Smooth muscle cell (in vitro differentiated cells): ENCODE results near the gene GSG1L. TPM values are rescaled to one million over a fixed set of nuclear protein-coding genes. Genes with fewer than 3 reads are reported as not detected.

Source experiments
- DNase-seq: peaks from one replicate; lab custom pipeline; 2025; ENCODE audit not compliant: unreplicated experiment; lab: John Stamatoyannopoulos, UW
- H2AFZ ChIP-seq: fragments of 200-600 bp; sonication (generic); 2 replicates; pipeline ENCODE4 v1.6.0; 2016; ENCODE audit warnings: antibody characterized with exemption, low read depth, mild to moderate bottlenecking
- H3F3A ChIP-seq: fragments of 200-600 bp; sonication (generic); 2 replicates; pipeline ENCODE4 v1.6.0; 2017; ENCODE audit warnings: antibody characterized with exemption, low read depth
- H3K27ac ChIP-seq: fragments of 200-600 bp; sonication (generic); 2 replicates; pipeline ENCODE4 v1.5.1; 2016; ENCODE audit warnings: low read depth, mild to moderate bottlenecking
- H3K27me3 ChIP-seq: fragments of 200-600 bp; sonication (generic); 2 replicates; pipeline ENCODE4 v1.6.1; 2016; ENCODE audit warnings: low read depth, mild to moderate bottlenecking
- H3K36me3 ChIP-seq: fragments of 200-600 bp; sonication (generic); 2 replicates; pipeline ENCODE4 v1.5.1; 2016; ENCODE audit warnings: low read depth
- H3K4me1 ChIP-seq: fragments of 200-600 bp; sonication (generic); 2 replicates; pipeline ENCODE4 v1.5.1; 2016; ENCODE audit warnings: low read depth
- H3K4me2 ChIP-seq: fragments of 200-600 bp; sonication (generic); 2 replicates; pipeline ENCODE4 v1.6.0; 2016; ENCODE audit warnings: mild to moderate bottlenecking
- H3K4me3 ChIP-seq: fragments of 200-600 bp; sonication (generic); 2 replicates; pipeline ENCODE4 v1.5.1; 2016; ENCODE audit warnings: mild to moderate bottlenecking
- H3K79me2 ChIP-seq: fragments of 200-600 bp; sonication (generic); 2 replicates; pipeline ENCODE4 v1.6.0; 2016; ENCODE audit warnings: low read depth, mild to moderate bottlenecking
- H3K9ac ChIP-seq: fragments of 200-600 bp; sonication (generic); 2 replicates; pipeline ENCODE4 v1.6.0; 2016; ENCODE audit warnings: low read depth
- H3K9me3 ChIP-seq: fragments of 200-600 bp; sonication (generic); replicated peaks from 2 replicates; pipeline ENCODE4 v1.5.1; 2016; ENCODE audit warnings: low read depth
- H4K20me1 ChIP-seq: fragments of 200-600 bp; sonication (generic); 2 replicates; pipeline ENCODE4 v1.6.0; 2016; ENCODE audit warnings: low read depth
- WGBS: methylation state at CpG from one replicate; pipeline ENCODE4 v1.1.7; 2016; ENCODE audit warnings: low lambda C conversion rate; 5-methylcytosine and 5-hydroxymethylcytosine counted together
- polyA plus RNA-seq: library from polyadenylated mRNA; unstranded; fragments of >200 nt; fragmentation: Nextera tagmentation; extraction: Ambion mirVana; gene quantifications from 2 replicates; pipeline ENCODE4 v1.2.1, GENCODE V29; 2016
- total RNA-seq: library from RNA; depleted of rRNA; stranded (reverse); fragments of >200 nt; gene quantifications from 2 replicates; pipeline ENCODE4 v1.2.3, GENCODE V29; 2014
- TF ChIP-seq, protein P1 (sequence below): fragments of 200-600 bp; sonication (generic); IDR thresholded peaks from 2 replicates; pipeline ENCODE4 v1.5.1; 2017; ENCODE audit warnings: borderline replicate concordance, mild to moderate bottlenecking, antibody characterized with exemption; ENCODE audit not compliant: insufficient read depth, poor library complexity, severe bottlenecking

The GSG1L gene
- total and polyA plus RNA-seq, 2 experiments from 2014 or later: 0.31 TPM; not detected in 1

GRCh38 chr16:28069971-28070794 lies 6.7 kb upstream of the GSG1L start:
- Histone ChIP-seq H2AFZ (no peak overlapping the region), H3K9me3 (no peaks in the 10 kb centered on the region), H3K36me3 (no peaks in the 10 kb centered on the region), H3K9ac (no peak overlapping the region), H3K4me1 (no peaks in the 10 kb centered on the region), H3K79me2 (no peaks in the 10 kb centered on the region), H3K27ac (no peak overlapping the region), H3K27me3 (peaks cover 20% of the 10 kb centered on the region), H3F3A (no peaks in the 10 kb centered on the region), H4K20me1 (no peaks in the 10 kb centered on the region), H3K4me3 (no peak overlapping the region), H3K4me2 (no peak overlapping the region)
- 77% methylated on average over 31 of the region's 31 CpGs for WGBS
- DNase-seq: no peak
- TF ChIP-seq, protein P1, sequence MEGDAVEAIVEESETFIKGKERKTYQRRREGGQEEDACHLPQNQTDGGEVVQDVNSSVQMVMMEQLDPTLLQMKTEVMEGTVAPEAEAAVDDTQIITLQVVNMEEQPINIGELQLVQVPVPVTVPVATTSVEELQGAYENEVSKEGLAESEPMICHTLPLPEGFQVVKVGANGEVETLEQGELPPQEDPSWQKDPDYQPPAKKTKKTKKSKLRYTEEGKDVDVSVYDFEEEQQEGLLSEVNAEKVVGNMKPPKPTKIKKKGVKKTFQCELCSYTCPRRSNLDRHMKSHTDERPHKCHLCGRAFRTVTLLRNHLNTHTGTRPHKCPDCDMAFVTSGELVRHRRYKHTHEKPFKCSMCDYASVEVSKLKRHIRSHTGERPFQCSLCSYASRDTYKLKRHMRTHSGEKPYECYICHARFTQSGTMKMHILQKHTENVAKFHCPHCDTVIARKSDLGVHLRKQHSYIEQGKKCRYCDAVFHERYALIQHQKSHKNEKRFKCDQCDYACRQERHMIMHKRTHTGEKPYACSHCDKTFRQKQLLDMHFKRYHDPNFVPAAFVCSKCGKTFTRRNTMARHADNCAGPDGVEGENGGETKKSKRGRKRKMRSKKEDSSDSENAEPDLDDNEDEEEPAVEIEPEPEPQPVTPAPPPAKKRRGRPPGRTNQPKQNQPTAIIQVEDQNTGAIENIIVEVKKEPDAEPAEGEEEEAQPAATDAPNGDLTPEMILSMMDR: no peak

DNA sequence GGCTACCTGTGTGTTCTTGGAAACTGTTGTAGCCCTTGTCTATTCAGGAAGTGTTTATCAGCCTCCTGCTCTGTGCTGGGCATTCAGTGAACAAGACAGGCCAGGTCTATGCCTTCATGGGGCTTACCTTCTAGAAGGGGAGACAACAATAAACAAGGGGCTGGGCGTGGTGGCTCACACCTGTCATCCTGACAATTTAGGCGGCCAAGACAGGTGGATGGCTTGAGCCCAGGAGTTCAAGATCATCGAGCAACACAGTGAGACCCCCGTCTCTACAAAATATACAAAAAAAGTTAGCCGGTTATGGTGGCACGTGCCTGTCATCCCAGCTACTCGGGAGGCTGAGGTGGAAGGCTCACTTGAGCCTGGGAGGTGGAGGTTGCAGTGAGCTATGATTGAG lies 5.5 kb upstream of the GSG1L start:
- no peak overlapping the region for H2AFZ ChIP-seq
- no peak overlapping the region for H3K9ac ChIP-seq
- H3K9me3 ChIP-seq: no peaks in the 10 kb centered on the region
- no peaks in the 10 kb centered on the region for H3K36me3 ChIP-seq
- TF ChIP-seq, protein P1: no peak
- no peaks in the 10 kb centered on the region for H4K20me1 ChIP-seq
- H3K79me2 ChIP-seq: no peaks in the 10 kb centered on the region
- no peaks in the 10 kb centered on the region for H3K4me1 ChIP-seq
- 88% methylated on average over 7 of the region's 7 CpGs for WGBS
- no peak overlapping the region for H3K4me3 ChIP-seq
- no peaks in the 10 kb centered on the region for H3F3A ChIP-seq
- peaks cover 32% of the 10 kb centered on the region for H3K27me3 ChIP-seq
- no peak for DNase-seq
- no peak overlapping the region for H3K4me2 ChIP-seq
- H3K27ac ChIP-seq: no peak overlapping the region

GRCh38 chr16:28067604-28068379 lies 4.3 kb upstream of the GSG1L start:
- TF ChIP-seq, protein P1: no peak
- no peaks in the 10 kb centered on the region for H4K20me1 ChIP-seq
- no peaks in the 10 kb centered on the region for H3K36me3 ChIP-seq
- no peaks in the 10 kb centered on the region for H3K9me3 ChIP-seq
- peaks cover 41% of the 10 kb centered on the region for H3K27me3 ChIP-seq
- no peak overlapping the region for H2AFZ ChIP-seq
- DNase-seq: no peak
- 79% methylated on average over 14 of the region's 14 CpGs for whole genome bisulfite sequencing
- no peaks in the 10 kb centered on the region for H3F3A ChIP-seq
- no peak overlapping the region for H3K9ac ChIP-seq
- no peaks in the 10 kb centered on the region for H3K4me1 ChIP-seq
- H3K4me3 ChIP-seq: no peak overlapping the region
- H3K27ac ChIP-seq: no peak overlapping the region
- no peak overlapping the region for H3K4me2 ChIP-seq
- H3K79me2 ChIP-seq: no peaks in the 10 kb centered on the region
